ENCODE results near the gene ANKS4B. TPM values are rescaled to one million over a fixed set of nuclear protein-coding genes. Genes with fewer than 3 reads are reported as not detected.
"Not testable (repeated sequence)": the region's sequence is repeated elsewhere in the genome, so short reads cannot be mapped to it uniquely, and the experiment has no call there.

The ANKS4B gene
- total and polyA plus RNA-seq, 2 experiments from 2014 or later, result 0.07 TPM; not detected in 1

- H3K9me3 Mint-ChIP-seq, result peaks cover 13% of the 10 kb centered on the region; the same call in 2 of the 3 replicates
- peaks cover 10% of the 10 kb centered on the region for H3K4me1 Mint-ChIP-seq
- peaks cover 6% of the 10 kb centered on the region for H3K27me3 Mint-ChIP-seq (ENCODE audit: insufficient read depth, low read depth, poor library complexity)
- H2AFZ ChIP-seq, result no peak overlapping the region
- DNase-seq (ENCODE audit: low spot score) (no peak), ATAC-seq (no peak)
- H3K36me3 Mint-ChIP-seq (ENCODE audit: low read depth), result peaks cover 5% of the 10 kb centered on the region; the same call in 1 of the 3 replicates
- H3K27ac ChIP-seq (ENCODE audit: low read depth), result no peak overlapping the region
- no peaks in the 10 kb centered on the region for H3K79me2 ChIP-seq (replicated peaks; ENCODE audit: insufficient read depth)
- H3K4me3 ChIP-seq, result no peak overlapping the region
- H3K4me2 ChIP-seq, result no peak overlapping the region
- H4K20me1 ChIP-seq (replicated peaks; ENCODE audit: insufficient read depth), result no peaks in the 10 kb centered on the region
- peaks cover 5% of the 10 kb centered on the region; the same call in 1 of the 2 replicates for H3K4me1 ChIP-seq (ENCODE audit: insufficient read depth)
- H3K36me3 ChIP-seq (ENCODE audit: insufficient read depth), result no peaks in the 10 kb centered on the region
- 0 out of 2 replicates have a peak, but pooled peaks cover 5% of the 10 kb centered on the region for H3K27me3 ChIP-seq (ENCODE audit: insufficient read depth)
- no peak overlapping the region for H3K4me3 Mint-ChIP-seq
- no peaks in the 10 kb centered on the region for H3F3A ChIP-seq (replicated peaks; ENCODE audit: low read depth)
- no peak overlapping the region for H3K27ac Mint-ChIP-seq
- no peaks in the 10 kb centered on the region for H3K9me2 ChIP-seq (ENCODE audit: insufficient read depth)
- TF ChIP-seq CTCF (conservative IDR thresholded peaks at IDR 0.05; ENCODE audit: low read depth in 2 of 2), result no peak
- TF ChIP-seq, protein P1, sequence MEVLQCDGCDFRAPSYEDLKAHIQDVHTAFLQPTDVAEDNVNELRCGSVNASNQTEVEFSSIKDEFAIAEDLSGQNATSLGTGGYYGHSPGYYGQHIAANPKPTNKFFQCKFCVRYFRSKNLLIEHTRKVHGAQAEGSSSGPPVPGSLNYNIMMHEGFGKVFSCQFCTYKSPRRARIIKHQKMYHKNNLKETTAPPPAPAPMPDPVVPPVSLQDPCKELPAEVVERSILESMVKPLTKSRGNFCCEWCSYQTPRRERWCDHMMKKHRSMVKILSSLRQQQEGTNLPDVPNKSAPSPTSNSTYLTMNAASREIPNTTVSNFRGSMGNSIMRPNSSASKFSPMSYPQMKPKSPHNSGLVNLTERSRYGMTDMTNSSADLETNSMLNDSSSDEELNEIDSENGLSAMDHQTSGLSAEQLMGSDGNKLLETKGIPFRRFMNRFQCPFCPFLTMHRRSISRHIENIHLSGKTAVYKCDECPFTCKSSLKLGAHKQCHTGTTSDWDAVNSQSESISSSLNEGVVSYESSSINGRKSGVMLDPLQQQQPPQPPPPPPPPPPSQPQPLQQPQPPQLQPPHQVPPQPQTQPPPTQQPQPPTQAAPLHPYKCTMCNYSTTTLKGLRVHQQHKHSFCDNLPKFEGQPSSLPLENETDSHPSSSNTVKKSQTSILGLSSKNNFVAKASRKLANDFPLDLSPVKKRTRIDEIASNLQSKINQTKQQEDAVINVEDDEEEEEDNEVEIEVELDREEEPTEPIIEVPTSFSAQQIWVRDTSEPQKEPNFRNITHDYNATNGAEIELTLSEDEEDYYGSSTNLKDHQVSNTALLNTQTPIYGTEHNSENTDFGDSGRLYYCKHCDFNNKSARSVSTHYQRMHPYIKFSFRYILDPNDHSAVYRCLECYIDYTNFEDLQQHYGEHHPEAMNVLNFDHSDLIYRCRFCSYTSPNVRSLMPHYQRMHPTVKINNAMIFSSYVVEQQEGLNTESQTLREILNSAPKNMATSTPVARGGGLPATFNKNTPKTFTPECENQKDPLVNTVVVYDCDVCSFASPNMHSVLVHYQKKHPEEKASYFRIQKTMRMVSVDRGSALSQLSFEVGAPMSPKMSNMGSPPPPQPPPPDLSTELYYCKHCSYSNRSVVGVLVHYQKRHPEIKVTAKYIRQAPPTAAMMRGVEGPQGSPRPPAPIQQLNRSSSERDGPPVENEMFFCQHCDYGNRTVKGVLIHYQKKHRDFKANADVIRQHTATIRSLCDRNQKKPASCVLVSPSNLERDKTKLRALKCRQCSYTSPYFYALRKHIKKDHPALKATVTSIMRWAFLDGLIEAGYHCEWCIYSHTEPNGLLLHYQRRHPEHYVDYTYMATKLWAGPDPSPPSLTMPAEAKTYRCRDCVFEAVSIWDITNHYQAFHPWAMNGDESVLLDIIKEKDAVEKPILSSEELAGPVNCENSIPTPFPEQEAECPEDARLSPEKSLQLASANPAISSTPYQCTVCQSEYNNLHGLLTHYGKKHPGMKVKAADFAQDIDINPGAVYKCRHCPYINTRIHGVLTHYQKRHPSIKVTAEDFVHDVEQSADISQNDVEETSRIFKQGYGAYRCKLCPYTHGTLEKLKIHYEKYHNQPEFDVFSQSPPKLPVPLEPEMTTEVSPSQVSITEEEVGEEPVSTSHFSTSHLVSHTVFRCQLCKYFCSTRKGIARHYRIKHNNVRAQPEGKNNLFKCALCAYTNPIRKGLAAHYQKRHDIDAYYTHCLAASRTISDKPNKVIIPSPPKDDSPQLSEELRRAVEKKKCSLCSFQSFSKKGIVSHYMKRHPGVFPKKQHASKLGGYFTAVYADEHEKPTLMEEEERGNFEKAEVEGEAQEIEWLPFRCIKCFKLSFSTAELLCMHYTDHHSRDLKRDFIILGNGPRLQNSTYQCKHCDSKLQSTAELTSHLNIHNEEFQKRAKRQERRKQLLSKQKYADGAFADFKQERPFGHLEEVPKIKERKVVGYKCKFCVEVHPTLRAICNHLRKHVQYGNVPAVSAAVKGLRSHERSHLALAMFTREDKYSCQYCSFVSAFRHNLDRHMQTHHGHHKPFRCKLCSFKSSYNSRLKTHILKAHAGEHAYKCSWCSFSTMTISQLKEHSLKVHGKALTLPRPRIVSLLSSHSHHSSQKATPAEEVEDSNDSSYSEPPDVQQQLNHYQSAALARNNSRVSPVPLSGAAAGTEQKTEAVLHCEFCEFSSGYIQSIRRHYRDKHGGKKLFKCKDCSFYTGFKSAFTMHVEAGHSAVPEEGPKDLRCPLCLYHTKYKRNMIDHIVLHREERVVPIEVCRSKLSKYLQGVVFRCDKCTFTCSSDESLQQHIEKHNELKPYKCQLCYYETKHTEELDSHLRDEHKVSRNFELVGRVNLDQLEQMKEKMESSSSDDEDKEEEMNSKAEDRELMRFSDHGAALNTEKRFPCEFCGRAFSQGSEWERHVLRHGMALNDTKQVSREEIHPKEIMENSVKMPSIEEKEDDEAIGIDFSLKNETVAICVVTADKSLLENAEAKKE (CRISPR knock-in tag; IDR thresholded peaks at IDR 0.05), result no peak
- TF ChIP-seq POLR2AphosphoS5 (IDR thresholded peaks at IDR 0.05; ENCODE audit: low read depth), result no peak
- no peak for TF ChIP-seq STAT1 (IDR thresholded peaks at IDR 0.05; ENCODE audit: unreplicated experiment)
- no peak for TF ChIP-seq CREB1 (CRISPR knock-in tag; IDR thresholded peaks at IDR 0.05; ENCODE audit: low read depth)
- no peak for TF ChIP-seq ZNF114 (CRISPR knock-in tag; IDR thresholded peaks at IDR 0.05)
- TF ChIP-seq, protein P2, sequence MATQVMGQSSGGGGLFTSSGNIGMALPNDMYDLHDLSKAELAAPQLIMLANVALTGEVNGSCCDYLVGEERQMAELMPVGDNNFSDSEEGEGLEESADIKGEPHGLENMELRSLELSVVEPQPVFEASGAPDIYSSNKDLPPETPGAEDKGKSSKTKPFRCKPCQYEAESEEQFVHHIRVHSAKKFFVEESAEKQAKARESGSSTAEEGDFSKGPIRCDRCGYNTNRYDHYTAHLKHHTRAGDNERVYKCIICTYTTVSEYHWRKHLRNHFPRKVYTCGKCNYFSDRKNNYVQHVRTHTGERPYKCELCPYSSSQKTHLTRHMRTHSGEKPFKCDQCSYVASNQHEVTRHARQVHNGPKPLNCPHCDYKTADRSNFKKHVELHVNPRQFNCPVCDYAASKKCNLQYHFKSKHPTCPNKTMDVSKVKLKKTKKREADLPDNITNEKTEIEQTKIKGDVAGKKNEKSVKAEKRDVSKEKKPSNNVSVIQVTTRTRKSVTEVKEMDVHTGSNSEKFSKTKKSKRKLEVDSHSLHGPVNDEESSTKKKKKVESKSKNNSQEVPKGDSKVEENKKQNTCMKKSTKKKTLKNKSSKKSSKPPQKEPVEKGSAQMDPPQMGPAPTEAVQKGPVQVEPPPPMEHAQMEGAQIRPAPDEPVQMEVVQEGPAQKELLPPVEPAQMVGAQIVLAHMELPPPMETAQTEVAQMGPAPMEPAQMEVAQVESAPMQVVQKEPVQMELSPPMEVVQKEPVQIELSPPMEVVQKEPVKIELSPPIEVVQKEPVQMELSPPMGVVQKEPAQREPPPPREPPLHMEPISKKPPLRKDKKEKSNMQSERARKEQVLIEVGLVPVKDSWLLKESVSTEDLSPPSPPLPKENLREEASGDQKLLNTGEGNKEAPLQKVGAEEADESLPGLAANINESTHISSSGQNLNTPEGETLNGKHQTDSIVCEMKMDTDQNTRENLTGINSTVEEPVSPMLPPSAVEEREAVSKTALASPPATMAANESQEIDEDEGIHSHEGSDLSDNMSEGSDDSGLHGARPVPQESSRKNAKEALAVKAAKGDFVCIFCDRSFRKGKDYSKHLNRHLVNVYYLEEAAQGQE (IDR thresholded peaks at IDR 0.05; ENCODE audit: unreplicated experiment), result no peak
Measured at GRCh38 chr16:21285314-21285713, 51.8 kb downstream of the ANKS4B start.

DNA sequence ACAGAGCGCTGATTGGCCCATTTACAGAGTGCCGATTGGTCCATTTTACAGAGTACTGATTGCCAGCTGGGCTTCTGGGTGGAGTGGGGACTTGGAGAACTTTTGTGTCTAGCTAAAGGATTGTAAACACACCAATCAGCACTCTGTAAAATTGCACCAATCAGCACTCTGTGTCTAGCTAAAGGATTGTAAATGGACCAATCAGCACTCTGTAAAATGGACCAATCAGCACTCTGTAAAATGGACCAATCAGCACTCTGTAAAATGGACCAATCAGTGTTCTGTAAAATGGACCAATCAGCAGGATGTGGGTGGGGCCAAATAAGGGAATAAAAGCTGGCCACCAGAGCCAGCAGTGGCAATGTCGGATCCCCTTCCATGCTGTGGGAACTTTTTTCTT, 56.3 kb downstream of the ANKS4B start:
- H2AFZ ChIP-seq; H3K9me2 ChIP-seq (ENCODE audit: insufficient read depth); H3K27me3 ChIP-seq (ENCODE audit: insufficient read depth); H3K36me3 Mint-ChIP-seq (ENCODE audit: low read depth); H3K36me3 ChIP-seq (ENCODE audit: insufficient read depth); H3K4me3 Mint-ChIP-seq; H3K9me3 Mint-ChIP-seq; H3K4me1 Mint-ChIP-seq; H3K27ac ChIP-seq (ENCODE audit: low read depth); H3K79me2 ChIP-seq (replicated peaks; ENCODE audit: insufficient read depth); H3K4me3 ChIP-seq; H3K27me3 Mint-ChIP-seq (ENCODE audit: insufficient read depth, low read depth, poor library complexity); H3K4me1 ChIP-seq (ENCODE audit: insufficient read depth); H3K4me2 ChIP-seq; H3F3A ChIP-seq (replicated peaks; ENCODE audit: low read depth); ATAC-seq; H3K27ac Mint-ChIP-seq; DNase-seq (ENCODE audit: low spot score); H4K20me1 ChIP-seq (replicated peaks; ENCODE audit: insufficient read depth): not testable (repeated sequence)

Measured in GM23338 (cell line).